Esophagus squamous epithelium (tissue), 4 donors: ENCODE results near the gene TMC1.

Experiments
- CTCF ChIP-seq, 6 experiments: fragments of 450-650 bp in 4 of 6; fragments of 200-600 bp in 2 of 6; sonication (generic) in 2 of 6; IDR thresholded peaks; one replicate each; pipeline ENCODE4 v1.5.1; 2016 to 2019; ENCODE audit warnings: antibody characterized with exemption in 6 of 6, mild to moderate bottlenecking in 4 of 6, moderate library complexity in 4 of 6
- POLR2A ChIP-seq, 4 donors: fragments of 450-650 bp; IDR thresholded peaks; one replicate each; pipeline ENCODE4 v1.6.1; 2017; ENCODE audit warnings: antibody characterized with exemption in 4 of 4, mild to moderate bottlenecking in 4 of 4, moderate library complexity in 3 of 4

DNA sequence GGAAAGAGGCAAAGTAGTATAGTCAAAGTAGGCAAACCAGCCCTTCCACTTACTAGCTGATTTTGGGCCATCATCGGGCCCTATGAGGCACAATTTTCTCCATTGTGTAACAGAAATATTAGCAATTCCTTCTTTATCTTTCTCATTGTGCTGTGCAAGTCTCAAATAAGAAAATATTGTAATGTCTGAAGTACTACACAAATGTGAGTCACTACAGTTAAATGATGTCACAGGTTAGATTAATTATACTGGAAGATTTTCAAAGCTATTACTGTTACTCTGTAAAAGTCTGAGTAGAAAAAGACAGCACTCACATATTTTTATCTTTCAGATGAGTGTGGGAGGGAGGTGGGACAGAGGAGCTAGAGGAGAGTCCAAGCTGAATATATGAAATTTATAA is 12.4 kb upstream of the TMC1 start:
- TF ChIP-seq POLR2A (IDR thresholded peaks at IDR 0.05) (no peak), CTCF (IDR thresholded peaks at IDR 0.05) (no peak)
